Measurements from ENCODE around the gene PARP9. TPM values are rescaled to one million over a fixed set of nuclear protein-coding genes. Genes with fewer than 3 reads are reported as not detected.
"Not testable (repeated sequence)": the region's sequence is repeated elsewhere in the genome, so short reads cannot be mapped to it uniquely, and the experiment has no call there.

Gene PARP9
- total RNA-seq, 2 experiments from 2014 or later = 39.9 to 46.0 TPM

- ATAC-seq = no peak
- Mint-ChIP-seq H3K27ac (no peak overlapping the region), H3K4me3 (no peak overlapping the region), H3K36me3 (ENCODE audit: low read depth) (peaks cover 21% of the 10 kb centered on the region), H3K27me3 (no peaks in the 10 kb centered on the region), H3K9me3 (ENCODE audit: low read depth) (peaks cover 3% of the 10 kb centered on the region), H3K4me1 (peaks cover 64% of the 10 kb centered on the region)
- CTCF ChIA-PET = interaction anchor here (1.3 kb wide), 1 partner anchor 118 kb away, joined by 4 read pairs; no protein-coding TSS in a partner anchor
- no peak for DNase-seq
- intact Hi-C loops (cut with DNase I, micrococcal nuclease) = loop anchor here (5.0 kb wide), 3 partner anchors 94 to 691 kb away; partner anchors contain the start of genes HSPBAP1 (in 1 of the 2), SEC22A (in 1 of the 2) and WDR5B (in 1 of the 2)
- POLR2A ChIA-PET = interaction anchor here (0.7 kb wide), 1 partner anchor 127 kb away, joined by 3 read pairs; the partner anchor contains the start of gene FAM162A
Measured at GRCh38 chr3:122510878-122511535, 53.1 kb downstream of the PARP9 start.

- intact Hi-C loops (cut with DNase I, micrococcal nuclease) = loop anchor here in 1 of 2 experiments (5.0 kb wide), 1 partner anchor 42 kb away; no protein-coding TSS in a partner anchor
- H3K4me1 Mint-ChIP-seq = peaks cover 70% of the 10 kb centered on the region
- H3K27ac Mint-ChIP-seq = not testable (repeated sequence)
Measured at GRCh38 chr3:122508944-122509343, 55.2 kb downstream of the PARP9 start.

GRCh38 chr3:122508135-122508914 lies 55.8 kb downstream of the PARP9 start:
- no peak overlapping the region for H3K4me3 Mint-ChIP-seq

More at GRCh38 chr3:122508944-122509343, 55.2 kb downstream of the PARP9 start:
- not testable (repeated sequence) for DNase-seq; ATAC-seq; H3K9me3 Mint-ChIP-seq (ENCODE audit: low read depth); H3K4me3 Mint-ChIP-seq; H3K27me3 Mint-ChIP-seq
- peaks cover 27% of the 10 kb centered on the region for H3K36me3 Mint-ChIP-seq (ENCODE audit: low read depth)
- POLR2A ChIA-PET = interaction anchor here (0.6 to 1.2 kb wide), 2 partner anchors 25 to 159 kb away, joined by 3 to 5 read pairs; no protein-coding TSS in a partner anchor
- CTCF ChIA-PET = interaction anchor here (1.1 to 1.2 kb wide), 2 partner anchors 12 to 21 kb away, joined by 4 read pairs; no protein-coding TSS in a partner anchor

GRCh38 chr3:122506450-122506849 lies 57.6 kb downstream of the PARP9 start:
- ChIA-PET POLR2A (no interaction called here), CTCF (interaction anchor here (1.2 kb wide), 1 partner anchor 12 kb away, joined by 3 read pairs; no protein-coding TSS in a partner anchor)
- Mint-ChIP-seq H3K27ac (peak overlapping the region; percentile 45), H3K36me3 (ENCODE audit: low read depth) (peaks cover 25% of the 10 kb centered on the region), H3K27me3 (no peaks in the 10 kb centered on the region), H3K4me1 (peaks cover 72% of the 10 kb centered on the region), H3K4me3 (no peak overlapping the region), H3K9me3 (ENCODE audit: low read depth) (peaks cover 3% of the 10 kb centered on the region)
- intact Hi-C loops (cut with DNase I, micrococcal nuclease) = loop anchor here in 1 of 2 experiments (5.0 kb wide), 1 partner anchor 39 kb away; no protein-coding TSS in a partner anchor
- ATAC-seq (peak; percentile 55), DNase-seq (no peak)

More at GRCh38 chr3:122508135-122508914, 55.8 kb downstream of the PARP9 start:
- CTCF ChIA-PET = interaction anchor here (0.6 to 1.2 kb wide), 5 partner anchors 11 to 171 kb away, joined by 3 to 4 read pairs (median 3); no protein-coding TSS in a partner anchor
- H3K4me1 Mint-ChIP-seq = peaks cover 72% of the 10 kb centered on the region
- peak overlapping the region; percentile 61 for H3K27ac Mint-ChIP-seq
- H3K27me3 Mint-ChIP-seq = no peaks in the 10 kb centered on the region
- H3K9me3 Mint-ChIP-seq (ENCODE audit: low read depth) = peaks cover 3% of the 10 kb centered on the region
- no peak for DNase-seq
- intact Hi-C loops (cut with DNase I, micrococcal nuclease) = loop anchor here in 1 of 2 experiments (5.0 kb wide), 1 partner anchor 41 kb away; no protein-coding TSS in a partner anchor
- POLR2A ChIA-PET = interaction anchor here (0.6 to 1.2 kb wide), 2 partner anchors 25 to 160 kb away, joined by 3 to 5 read pairs; no protein-coding TSS in a partner anchor
- H3K36me3 Mint-ChIP-seq (ENCODE audit: low read depth) = peaks cover 27% of the 10 kb centered on the region
- ATAC-seq = peak; percentile 83

GRCh38 chr3:122505676-122506075 lies 58.4 kb downstream of the PARP9 start:
- peaks cover 3% of the 10 kb centered on the region for H3K9me3 Mint-ChIP-seq (ENCODE audit: low read depth)
- peaks cover 21% of the 10 kb centered on the region for H3K36me3 Mint-ChIP-seq (ENCODE audit: low read depth)
- ATAC-seq (no peak), DNase-seq (no peak)
- H3K27me3 Mint-ChIP-seq = no peaks in the 10 kb centered on the region
- intact Hi-C loops (cut with DNase I, micrococcal nuclease) = loop anchor here in 1 of 2 experiments (5.0 kb wide), 1 partner anchor 38 kb away; no protein-coding TSS in a partner anchor
- ChIA-PET CTCF (interaction anchor here (0.6 kb wide), 1 partner anchor 397 kb away, joined by 3 read pairs; no protein-coding TSS in a partner anchor), POLR2A (no interaction called here)
- no peak overlapping the region for H3K27ac Mint-ChIP-seq
- no peak overlapping the region for H3K4me3 Mint-ChIP-seq
- peaks cover 72% of the 10 kb centered on the region for H3K4me1 Mint-ChIP-seq

GRCh38 chr3:122502941-122503340 lies 61.2 kb downstream of the PARP9 start:
- ChIA-PET POLR2A (no interaction called here), CTCF (no interaction called here)
- Mint-ChIP-seq H3K36me3 (ENCODE audit: low read depth) (peaks cover 8% of the 10 kb centered on the region), H3K9me3 (ENCODE audit: low read depth) (no peaks in the 10 kb centered on the region), H3K4me1 (peaks cover 63% of the 10 kb centered on the region), H3K27ac (no peak overlapping the region), H3K4me3 (no peak overlapping the region), H3K27me3 (peaks cover 2% of the 10 kb centered on the region)
- intact Hi-C loops (cut with DNase I, micrococcal nuclease) = no loop called here
- DNase-seq = no peak
- ATAC-seq = no peak

- Mint-ChIP-seq H3K27ac (no peak overlapping the region), H3K9me3 (ENCODE audit: low read depth) (no peaks in the 10 kb centered on the region), H3K36me3 (ENCODE audit: low read depth) (peaks cover 8% of the 10 kb centered on the region), H3K4me1 (peaks cover 65% of the 10 kb centered on the region), H3K4me3 (no peak overlapping the region), H3K27me3 (peaks cover 2% of the 10 kb centered on the region)
- CTCF ChIA-PET = no interaction called here
- no peak for ATAC-seq
- no peak for DNase-seq
- intact Hi-C loops (cut with DNase I, micrococcal nuclease) = no loop called here
- POLR2A ChIA-PET = no interaction called here
Measured at GRCh38 chr3:122502139-122502538, 62.0 kb downstream of the PARP9 start.

- H3K4me3 Mint-ChIP-seq; H3K9me3 Mint-ChIP-seq (ENCODE audit: low read depth); DNase-seq; intact Hi-C loops (cut with DNase I, micrococcal nuclease); POLR2A ChIA-PET; CTCF ChIA-PET; H3K27ac Mint-ChIP-seq; H3K27me3 Mint-ChIP-seq; ATAC-seq: not testable (repeated sequence)
- Mint-ChIP-seq H3K4me1 (peaks cover 69% of the 10 kb centered on the region), H3K36me3 (ENCODE audit: low read depth) (peaks cover 17% of the 10 kb centered on the region)
Measured at GRCh38 chr3:122500964-122501363, 63.1 kb downstream of the PARP9 start.

GRCh38 chr3:122498152-122498551 lies 65.9 kb downstream of the PARP9 start:
- POLR2A ChIA-PET = no interaction called here
- Mint-ChIP-seq H3K9me3 (ENCODE audit: low read depth) (no peaks in the 10 kb centered on the region), H3K4me1 (peaks cover 56% of the 10 kb centered on the region), H3K4me3 (no peak overlapping the region), H3K27me3 (peaks cover 2% of the 10 kb centered on the region), H3K36me3 (ENCODE audit: low read depth) (peaks cover 28% of the 10 kb centered on the region), H3K27ac (no peak overlapping the region)
- intact Hi-C loops (cut with DNase I, micrococcal nuclease) = loop anchor here (2.0 to 5.0 kb wide), 3 partner anchors 34 to 113 kb away; no protein-coding TSS in a partner anchor
- ATAC-seq (no peak), DNase-seq (no peak)
- CTCF ChIA-PET = interaction anchor here (1.3 kb wide), 1 partner anchor 12 kb away, joined by 3 read pairs; no protein-coding TSS in a partner anchor

- CTCF ChIA-PET = interaction anchor here (0.8 to 1.6 kb wide), 3 partner anchors 11 to 19 kb away, joined by 3 to 4 read pairs (median 3); no protein-coding TSS in a partner anchor
- intact Hi-C loops (cut with DNase I, micrococcal nuclease) = loop anchor here (1.0 to 5.0 kb wide), 6 partner anchors 14 to 70 kb away; partner anchors contain the start of gene KPNA1 (in 2 of the 2)
- peaks cover 32% of the 10 kb centered on the region for H3K36me3 Mint-ChIP-seq (ENCODE audit: low read depth)
- H3K9me3 Mint-ChIP-seq (ENCODE audit: low read depth) = no peaks in the 10 kb centered on the region
- H3K4me1 Mint-ChIP-seq = peaks cover 50% of the 10 kb centered on the region
- peaks cover 2% of the 10 kb centered on the region for H3K27me3 Mint-ChIP-seq
- H3K4me3 Mint-ChIP-seq = no peak overlapping the region
- DNase-seq (peak; percentile 58), ATAC-seq (peak; percentile 98)
- POLR2A ChIA-PET = no interaction called here
- no peak overlapping the region for H3K27ac Mint-ChIP-seq
Measured at GRCh38 chr3:122497425-122497824, 66.7 kb downstream of the PARP9 start.

- ATAC-seq = no peak
- ChIA-PET CTCF (interaction anchor here (0.7 to 1.6 kb wide), 4 partner anchors 12 to 38 kb away, joined by 3 to 4 read pairs (median 3); no protein-coding TSS in a partner anchor), POLR2A (no interaction called here)
- no peaks in the 10 kb centered on the region for H3K9me3 Mint-ChIP-seq (ENCODE audit: low read depth)
- intact Hi-C loops (cut with DNase I, micrococcal nuclease) = loop anchor here in 1 of 2 experiments (2.0 to 5.0 kb wide), 3 partner anchors 18 to 69 kb away; partner anchors contain the start of gene KPNA1
- H3K27ac Mint-ChIP-seq = no peak overlapping the region
- no peak for DNase-seq
- H3K4me1 Mint-ChIP-seq = peaks cover 41% of the 10 kb centered on the region
- peaks cover 36% of the 10 kb centered on the region for H3K36me3 Mint-ChIP-seq (ENCODE audit: low read depth)
- H3K27me3 Mint-ChIP-seq = peaks cover 2% of the 10 kb centered on the region
- H3K4me3 Mint-ChIP-seq = no peak overlapping the region
Measured at GRCh38 chr3:122496508-122496907, 67.6 kb downstream of the PARP9 start.
